GM19240 (cell line): ENCODE data around the gene OR11L1.

ENCODE experiments used
- DNase-seq: peaks from one replicate; pipeline ENCODE4 v3.0.0; 2011; ENCODE audit warnings: low spot score; ENCODE audit not compliant: insufficient read length

OR11L1 gene

GRCh38 chr1:247812637-247813036 lies 29.1 kb downstream of the OR11L1 start:
- no peak for DNase-seq

DNA sequence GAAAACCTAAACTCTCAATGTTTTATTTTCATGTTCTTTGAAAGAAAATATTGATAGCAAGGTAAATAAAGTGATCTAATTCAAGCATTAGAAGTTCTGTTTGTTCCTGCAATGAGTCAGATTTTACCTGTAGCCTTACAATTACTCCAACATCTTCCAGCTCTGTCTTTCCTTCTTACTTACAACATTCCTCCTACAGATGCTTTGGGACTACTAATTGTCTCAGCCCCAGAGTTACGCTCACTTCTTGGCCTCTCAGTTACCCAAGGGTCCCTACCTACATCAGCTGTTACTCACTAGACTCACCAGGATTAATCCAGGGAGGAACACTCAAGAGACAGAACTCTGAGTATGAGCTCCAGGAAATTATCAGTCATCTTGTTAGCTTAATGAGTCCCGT lies 44.2 kb downstream of the OR11L1 start:
- no peak for DNase-seq
